Activated T-cell treated with anti-CD3 and anti-CD28 coated beads for 48 hours (primary cell): ENCODE measurements around the gene CHMP2A.
"Not testable (repeated sequence)": the region's sequence is repeated elsewhere in the genome, so short reads cannot be mapped to it uniquely, and the experiment has no call there.

Experiments used
- DNase-seq: peaks from one replicate; pipeline ENCODE4 v3.0.0-alpha.2; 2020; ENCODE audit warnings: low read depth

Gene CHMP2A

GRCh38 chr19:58511353-58512208, 43.3 kb downstream of the CHMP2A start, which contains the start of gene SLC27A5:
Gene SLC27A5 (minus strand): TSS chr19:58511992. CDS start chr19:58511955, 37 bp downstream.
- no peak for DNase-seq

GRCh38 chr19:58510084-58510862, 44.6 kb downstream of the CHMP2A start:
- no peak for DNase-seq

GRCh38 chr19:58509731-58510083, 45.2 kb downstream of the CHMP2A start:
- DNase-seq: no peak

GRCh38 chr19:58507602-58508223, 47.2 kb downstream of the CHMP2A start:
- not testable (repeated sequence) for DNase-seq
